ENCODE results near the gene STX2.

DNA sequence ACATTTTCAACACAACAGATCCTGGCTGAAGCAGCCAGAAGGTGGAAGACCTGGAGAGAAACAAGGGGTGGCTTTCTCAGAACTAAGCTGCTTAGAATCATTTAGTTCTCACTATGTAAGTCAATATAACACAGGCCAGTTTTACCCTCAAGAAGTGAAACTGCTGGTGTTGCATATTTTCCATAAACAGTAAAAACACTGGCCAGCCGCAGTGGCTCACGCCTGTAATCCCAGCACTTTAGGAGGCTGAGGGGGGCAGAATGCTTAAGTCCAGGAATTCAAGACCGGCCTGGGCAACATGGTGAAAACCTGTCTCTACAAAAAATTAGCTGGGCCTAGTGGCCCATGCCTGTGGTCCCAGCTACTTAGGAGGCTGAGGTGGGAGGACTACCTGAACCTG lies 11.6 kb downstream of the STX2 start:
- TF ChIP-seq POLR2AphosphoS5 (IDR thresholded peaks at IDR 0.05; ENCODE audit: low read depth, low read length) (no peak), POLR2A (IDR thresholded peaks at IDR 0.05; ENCODE audit: low read depth, low read length) (no peak), TAF1 (IDR thresholded peaks at IDR 0.05; ENCODE audit: borderline replicate concordance, low read depth, low read length) (no peak)
